HepG2 (cell line): ENCODE measurements around the gene ACSBG1. TPM values are rescaled to one million over a fixed set of nuclear protein-coding genes. Genes with fewer than 3 reads are reported as not detected.

Source experiments
- ATAC-seq: fragments of 200-7000 bp; cut with Tn5 transposase; 3 replicates; pipeline ENCODE4 v1.9.1; 2020; ENCODE audit warnings: mild to moderate bottlenecking, moderate library complexity
- BruUV-seq: library from RNA; stranded (reverse); fragments of 400-500 nt; replicated peaks from 2 replicates; lab custom pipeline; 2021; lab: Mats Ljungman, UMichigan
- CTCF ChIA-PET: fragments of 300-600 bp; formaldehyde crosslinking; extraction: SDS; loops from one replicate; lab custom pipeline; 2021; ENCODE audit warnings: low total read pairs, inconsistent platforms, low intra/inter-chr PET ratio; lab: Yijun Ruan, JAX
- POLR2A ChIA-PET: fragments of 350-600 bp; sonication (Branson Sonifier 250); formaldehyde crosslinking; loops from one replicate; lab custom pipeline; 2020; ENCODE audit warnings: antibody characterized with exemption, inconsistent platforms; lab: Yijun Ruan, JAX
- DNase-seq: peaks from one replicate; pipeline ENCODE4 v3.0.0-alpha.2; 2015; ENCODE audit warnings: low spot score
- FAIRE-seq: peaks from 3 replicates; lab custom pipeline; 2011; peaks lifted over from hg19 to GRCh38; lab: Jason Lieb, UNC
- H2AFZ ChIP-seq: one replicate; pipeline ENCODE4 v1.6.1; 2011; ENCODE audit warnings: low read length, inconsistent platforms
- H3K27ac ChIP-seq: fragments of 300-600 bp; 3 replicates; pipeline ENCODE4 v1.8.0; 2011; ENCODE audit warnings: mixed run types, mild to moderate bottlenecking, mixed read lengths, low read length, inconsistent platforms; ENCODE audit not compliant: insufficient read depth; ENCODE audit errors: extremely low read length
- H3K27me3 ChIP-seq, 2 experiments: fragments of 200-600 bp in 1 of 2; 2 replicates in 1 of 2; 3 replicates in 1 of 2; pipeline versions ENCODE4 v1.6.0 to v1.8.0; 2011; ENCODE audit warnings: low read length in 2 of 2, mild to moderate bottlenecking in 2 of 2, moderate library complexity in 2 of 2, inconsistent platforms in 1 of 2; ENCODE audit not compliant: insufficient read depth in 2 of 2, control insufficient read depth in 1 of 2
- H3K36me3 ChIP-seq, 2 experiments: fragments of 200-600 bp in 1 of 2; replicated peaks in 1 of 2; 2 replicates in 1 of 2; 3 replicates in 1 of 2; pipeline versions ENCODE4 v1.5.1 to v1.8.0; 2011; ENCODE audit warnings: low read length in 2 of 2, inconsistent platforms in 1 of 2; ENCODE audit not compliant: insufficient read depth in 2 of 2, control insufficient read depth in 1 of 2
- H3K4me1 ChIP-seq: 2 replicates; pipeline ENCODE4 v1.5.1; 2012; ENCODE audit warnings: low read length, inconsistent platforms; ENCODE audit not compliant: insufficient read depth
- H3K4me2 ChIP-seq: 2 replicates; pipeline ENCODE4 v1.6.0; 2011; ENCODE audit warnings: low read depth, low read length, inconsistent platforms
- H3K4me3 ChIP-seq, 3 experiments: fragments of 200-600 bp in 1 of 3; sonication (generic), shearing (Covaris generic) in 1 of 3; replicated peaks in 1 of 3; 2 replicates each; pipeline ENCODE4 v1.5.1; 2011 to 2016; ENCODE audit warnings: low read length in 3 of 3, inconsistent platforms in 2 of 3, low read depth in 2 of 3, mild to moderate bottlenecking in 2 of 3, control low read depth in 1 of 3, mixed read lengths in 1 of 3; ENCODE audit not compliant: insufficient read depth in 1 of 3
- H3K79me2 ChIP-seq: one replicate; pipeline ENCODE4 v1.6.1; 2011; ENCODE audit warnings: low read length, inconsistent platforms; ENCODE audit not compliant: insufficient read depth
- H3K9ac ChIP-seq: 2 replicates; pipeline ENCODE4 v1.6.0; 2011; ENCODE audit warnings: mild to moderate bottlenecking, low read depth, low read length, inconsistent platforms; ENCODE audit not compliant: insufficient read depth
- H3K9me3 ChIP-seq: 2 replicates; pipeline ENCODE4 v1.5.1; 2012; ENCODE audit warnings: mild to moderate bottlenecking, low read length
- H4K20me1 ChIP-seq: 2 replicates; pipeline ENCODE4 v1.6.0; 2011; ENCODE audit warnings: inconsistent platforms, mild to moderate bottlenecking, low read length, moderate library complexity; ENCODE audit not compliant: insufficient read depth
- AFF4 ChIP-seq: sonication (generic); formaldehyde crosslinking; IDR thresholded peaks from 2 replicates; pipeline ENCODE4 v1.4.0; 2020; ENCODE audit warnings: missing genetic modification reagents
- MTERF4 ChIP-seq: sonication (generic); formaldehyde crosslinking; IDR thresholded peaks from 2 replicates; pipeline ENCODE4 v1.8.0; 2023; ENCODE audit warnings: mild to moderate bottlenecking, missing genetic modification reagents
- NFRKB ChIP-seq: fragments of 450-650 bp; IDR thresholded peaks from 2 replicates; pipeline ENCODE4 v1.6.1; 2017
- PREB ChIP-seq: sonication (generic); formaldehyde crosslinking; IDR thresholded peaks from 2 replicates; pipeline ENCODE4 v1.4.0; 2020; ENCODE audit warnings: missing genetic modification reagents
- SATB2 ChIP-seq: sonication (generic); formaldehyde crosslinking; IDR thresholded peaks from 2 replicates; pipeline ENCODE4 v1.5.0; 2020; ENCODE audit warnings: missing genetic modification reagents
- SRSF1 ChIP-seq: fragments of 200-400 bp; formaldehyde crosslinking; optimal IDR thresholded peaks from 2 replicates; pipeline ENCODE3; 2017; ENCODE audit warnings: mild to moderate bottlenecking, low read depth, low read length, moderate library complexity
- ZNF17 ChIP-seq: sonication (generic); formaldehyde crosslinking; IDR thresholded peaks from 2 replicates; pipeline ENCODE4 v1.5.0; 2020; ENCODE audit warnings: mild to moderate bottlenecking, missing genetic modification reagents
- ZNF446 ChIP-seq: sonication (generic); formaldehyde crosslinking; IDR thresholded peaks from 2 replicates; pipeline ENCODE4 v1.5.0; 2020; ENCODE audit warnings: mild to moderate bottlenecking, missing genetic modification reagents
- ZNF816 ChIP-seq: sonication (generic); formaldehyde crosslinking; IDR thresholded peaks from 2 replicates; pipeline ENCODE4 v1.8.0; 2022; ENCODE audit warnings: missing genetic modification reagents, mild to moderate bottlenecking, borderline replicate concordance
- WGBS: methylation state at CpG from one replicate; pipeline ENCODE4 v1.1.6; 2017; ENCODE audit warnings: low lambda C conversion rate; 5-methylcytosine and 5-hydroxymethylcytosine counted together
- in situ Hi-C: cut with HindIII; loops from 2 replicates; pipeline ENCODE4 v1.10.0; 2017; ENCODE audit warnings: low pct_unique_long_range_greater_than_20kb; ENCODE audit not compliant: extremely low pct_ligation_motif_present
- intact Hi-C: fragments of 100-400 bp; cut with micrococcal nuclease; formaldehyde crosslinking; loops from one replicate; pipeline ENCODE4 v1.10.0; 2022; ENCODE audit not compliant: unreplicated experiment
- polyA plus RNA-seq, 8 experiments: library from polyadenylated mRNA; depleted of rRNA in 3 of 8; stranded (reverse) in 7 of 8; unstranded in 1 of 8; fragments of >200 nt; fragmentation: Illumina TruSeq in 4 of 8; extraction: Trizol in 4 of 8; gene quantifications; 2 replicates each; pipeline versions ENCODE4 v1.2.1 to v1.2.3, GENCODE V29; 2011 to 2016; ENCODE audit warnings: low read depth in 4 of 8, missing spikeins in 1 of 8, mixed read lengths in 1 of 8; ENCODE audit not compliant: insufficient read depth in 1 of 8
- total RNA-seq, 5 experiments: library from RNA; depleted of rRNA; stranded (reverse); fragments of >200 nt; fragmentation: Illumina TruSeq; extraction: Trizol; gene quantifications; 2 replicates each; pipeline ENCODE4 v1.2.3, GENCODE V29; 2016; ENCODE audit warnings: low read depth in 1 of 5

ACSBG1 gene
- total and polyA plus RNA-seq, 2 of the 13 experiments (the other 11 are each of a cell fraction or from before 2014, with no cell fraction given): 0.35 to 0.81 TPM

GRCh38 chr15:78204351-78205309 lies 29.7 kb downstream of the ACSBG1 start:
- CTCF ChIA-PET: no interaction called here
- POLR2A ChIA-PET: no interaction called here
- Histone ChIP-seq H3K79me2 (no peaks in the 10 kb centered on the region), H4K20me1 (no peaks in the 10 kb centered on the region), H3K9me3 (no peaks in the 10 kb centered on the region), H3K36me3 (no peaks in the 10 kb centered on the region), H3K27me3 (peaks cover 9 to 33% of the 10 kb centered on the region in 2 experiments; a peak in 4 of 5 replicates), H3K27ac (no peak overlapping the region), H3K4me1 (no peaks in the 10 kb centered on the region), H2AFZ (no peak overlapping the region), H3K4me2 (no peak overlapping the region), H3K9ac (no peak overlapping the region), H3K4me3 (no peak overlapping the region)
- BruUV-seq: no TSS peak
- DNase-seq (no peak), ATAC-seq (no peak; the same call in 2 of the 3 replicates), FAIRE-seq (no peak)
- intact Hi-C loops: no loop called here
- WGBS: 32% methylated on average over 11 of the region's 17 CpGs
- in situ Hi-C loops: no loop called here
- no peak for TF ChIP-seq NFRKB

- no peaks in the 10 kb centered on the region for H3K4me1 ChIP-seq
- DNase-seq (no peak), FAIRE-seq (no peak), ATAC-seq (no peak)
- ChIA-PET CTCF (no interaction called here), POLR2A (no interaction called here)
- H3K79me2 ChIP-seq: no peaks in the 10 kb centered on the region
- H3K4me2 ChIP-seq: no peak overlapping the region
- H3K9ac ChIP-seq: no peak overlapping the region
- H3K36me3 ChIP-seq: no peaks in the 10 kb centered on the region
- no peak overlapping the region for H2AFZ ChIP-seq
- no peak overlapping the region for H3K27ac ChIP-seq
- BruUV-seq: no TSS peak
- intact Hi-C loops: no loop called here
- H4K20me1 ChIP-seq: no peaks in the 10 kb centered on the region
- in situ Hi-C loops: no loop called here
- H3K4me3 ChIP-seq: no peak overlapping the region
- 37% methylated on average over 9 of the region's 14 CpGs for WGBS
- peaks cover 7 to 31% of the 10 kb centered on the region in 2 experiments; a peak in 4 of 5 replicates for H3K27me3 ChIP-seq
- no peaks in the 10 kb centered on the region for H3K9me3 ChIP-seq
- no peak for TF ChIP-seq ZNF446
- TF ChIP-seq ZNF17 (CRISPR knock-in tag): no peak
- TF ChIP-seq SATB2: no peak
- TF ChIP-seq MTERF4 (CRISPR knock-in tag): no peak
- no peak for TF ChIP-seq AFF4 (CRISPR knock-in tag)
- no peak for TF ChIP-seq SRSF1
- no peak for TF ChIP-seq ZNF816 (CRISPR knock-in tag)
- TF ChIP-seq PREB (CRISPR knock-in tag): no peak
Observed at GRCh38 chr15:78203346-78204225, 30.8 kb downstream of the ACSBG1 start.
